Pancreas (tissue), 10 donors: Measurements from ENCODE around the gene ZDHHC17. TPM values are rescaled to one million over a fixed set of nuclear protein-coding genes. Genes with fewer than 3 reads are reported as not detected.

Experiments used
- ATAC-seq, 4 donors: fragments of 200-7000 bp; cut with Tn5 transposase; one replicate each; pipeline versions ENCODE4 v1.8.0 to v1.9.1; 2020; ENCODE audit warnings: mild to moderate bottlenecking in 4 of 4, moderate library complexity in 4 of 4
- DNase-seq, 6 donors: peaks; one replicate each; pipeline ENCODE4 v3.0.0-alpha.2; 2020
- FAIRE-seq: peaks from 2 replicates; lab custom pipeline; 2012; peaks lifted over from hg19 to GRCh38; lab: Jason Lieb, UNC
- H3K27ac ChIP-seq, 4 donors: fragments of 200-600 bp; sonication (generic); 1 replicate in 3 of 4; 2 replicates in 1 of 4; pipeline versions ENCODE4 v1.5.0 to v1.8.0; 2020
- H3K27me3 ChIP-seq, 4 donors: fragments of 200-600 bp; one replicate each; pipeline ENCODE4 v1.8.0; 2021
- H3K36me3 ChIP-seq, 3 donors: fragments of 200-600 bp; sonication (generic) in 1 of 3; one replicate each; pipeline versions ENCODE4 v1.5.0 to v1.8.0; 2020 to 2021
- H3K4me1 ChIP-seq, 3 donors: fragments of 200-600 bp; one replicate each; pipeline ENCODE4 v1.8.0; 2021
- H3K4me3 ChIP-seq, 4 donors: fragments of 200-600 bp; sonication (generic) in 2 of 4; one replicate each; pipeline versions ENCODE4 v1.5.0 to v1.8.0; 2020 to 2021
- H3K9me3 ChIP-seq, 4 donors: fragments of 200-600 bp; one replicate each; pipeline ENCODE4 v1.8.0; 2021
- CTCF ChIP-seq, 4 donors: fragments of 200-600 bp; sonication (generic) in 3 of 4; IDR thresholded peaks; one replicate each; pipeline versions ENCODE4 v1.5.0 to v1.8.0; 2021; ENCODE audit warnings: antibody characterized with exemption in 4 of 4
- WGBS, 2 donors: extraction: QIAGEN DNeasy Blood & Tissue Kit; methylation state at CpG; one replicate each; pipeline ENCODE4 v1.1.7; 2013; 5-methylcytosine and 5-hydroxymethylcytosine counted together
- intact Hi-C, 3 donors: fragments of 100-400 bp; cut with DNase I; formaldehyde crosslinking; loops; one replicate each; pipeline versions ENCODE4 v1.11.1 to v1.14.2; 2022
- polyA plus RNA-seq, 2 donors: library from polyadenylated mRNA; stranded (reverse); fragments of 200-250 nt; gene quantifications; one replicate each; pipeline ENCODE4 v1.2.3, GENCODE V29; 2013
- total RNA-seq, 6 donors: library from RNA; stranded (reverse); fragmentation: NEBNext Ultra II Directional in 4 of 6; extraction: Animal tissue kit (Norgen Biotek cat#: 25700) in 4 of 6; gene quantifications; one replicate each; pipeline versions ENCODE4 v1.2.1 to v1.2.4, GENCODE V29; 2021 to 2023
- donor health status: healthy with polysubstance abuse.
- donor health status: DM: no; HTN: no; CAD: no; lungs with moderate emphysema.
- donor health status: DM: no; HTN: no; CAD: no.
- donor health status: control.
- donor health status: control.
- donor health status: Bipolar disorder and iron deficiency.
- donor health status: DM: yes; HTN: yes; CAD: no.
- donor health status: DM: no; HTN: no; CAD: no.
- donor health status: DM: no; HTN: no; CAD: no.
- donor health status: DM: yes; HTN: yes; CAD: no.

The ZDHHC17 gene
- total and polyA plus RNA-seq, 8 donors: 9.5 to 24.3 (median 14.4) TPM

DNA sequence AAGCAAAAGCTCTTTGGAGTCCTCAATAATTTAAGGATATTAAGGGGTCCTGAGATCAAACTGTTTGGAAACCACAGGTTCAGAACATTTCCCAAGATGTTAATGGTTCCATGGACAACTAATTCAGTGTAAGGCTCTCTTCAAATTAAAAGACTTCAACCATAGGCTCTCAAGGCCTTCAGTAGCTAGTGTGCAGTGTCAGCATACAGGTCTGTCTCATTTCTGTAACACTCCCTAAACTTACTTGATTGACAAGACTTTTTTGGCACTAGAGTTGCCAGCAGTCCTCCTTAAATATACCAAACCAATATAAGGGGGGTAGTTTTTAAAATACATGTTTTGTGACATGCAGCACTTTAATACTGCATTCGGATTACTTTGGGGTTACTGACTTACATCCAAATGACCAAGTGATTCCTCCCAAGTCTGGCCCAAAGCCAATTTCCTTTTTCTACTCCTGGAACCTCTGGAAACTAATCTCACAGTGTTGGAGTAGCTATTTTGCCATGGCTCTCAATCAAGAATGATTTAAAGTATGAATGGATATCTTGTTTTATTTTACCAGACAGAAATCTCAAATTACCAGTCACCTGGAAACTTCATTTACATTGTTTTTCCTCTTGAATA lies 92.2 kb downstream of the ZDHHC17 start:
- no peak for FAIRE-seq
- H3K4me1 ChIP-seq: no peaks in the 10 kb centered on the region
- no peak for ATAC-seq
- intact Hi-C loops: no loop called here
- H3K27me3 ChIP-seq: no peaks in the 10 kb centered on the region
- H3K9me3 ChIP-seq: no peaks in the 10 kb centered on the region
- H3K36me3 ChIP-seq: peaks cover 0 to 15% (median 0%) of the 10 kb centered on the region in 3 donors
- H3K4me3 ChIP-seq: no peak overlapping the region
- no peak for DNase-seq
- TF ChIP-seq CTCF (IDR thresholded peaks at IDR 0.05): no peak
- WGBS, 2 donors: 94 to 98% methylated on average over 1 of the region's 1 CpG
- H3K27ac ChIP-seq: no peak overlapping the region

DNA sequence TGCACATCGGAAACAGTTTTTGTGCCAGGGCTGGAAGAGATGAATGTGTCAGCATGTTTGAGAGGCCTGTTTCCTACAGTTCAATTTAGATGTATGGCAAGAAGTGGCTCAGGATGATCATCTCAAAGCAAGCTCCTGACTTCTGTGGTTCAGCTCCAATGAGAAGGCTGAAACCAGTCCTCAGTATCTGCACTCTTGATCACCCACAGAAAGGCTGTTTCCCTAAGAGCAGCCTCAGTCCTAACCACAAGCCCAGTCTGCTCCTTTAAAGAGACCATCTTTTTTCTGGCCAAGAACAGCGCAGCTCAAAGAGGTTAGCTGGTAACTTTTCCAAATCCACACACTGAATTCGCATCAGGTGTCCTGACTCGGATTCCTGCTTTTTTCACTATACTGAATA lies 95.7 kb downstream of the ZDHHC17 start:
- DNase-seq (no peak), ATAC-seq (no peak), FAIRE-seq (no peak)
- H3K27ac ChIP-seq: no peak overlapping the region
- H3K4me3 ChIP-seq: no peak overlapping the region
- no peaks in the 10 kb centered on the region for H3K27me3 ChIP-seq
- H3K36me3 ChIP-seq: peaks cover 0 to 6% (median 0%) of the 10 kb centered on the region in 3 donors
- H3K4me1 ChIP-seq: no peaks in the 10 kb centered on the region
- no peak for TF ChIP-seq CTCF (IDR thresholded peaks at IDR 0.05)
- intact Hi-C loops: no loop called here
- no peaks in the 10 kb centered on the region for H3K9me3 ChIP-seq
- WGBS, 2 donors: 78 to 82% methylated on average over 4 of the region's 4 CpGs

DNA sequence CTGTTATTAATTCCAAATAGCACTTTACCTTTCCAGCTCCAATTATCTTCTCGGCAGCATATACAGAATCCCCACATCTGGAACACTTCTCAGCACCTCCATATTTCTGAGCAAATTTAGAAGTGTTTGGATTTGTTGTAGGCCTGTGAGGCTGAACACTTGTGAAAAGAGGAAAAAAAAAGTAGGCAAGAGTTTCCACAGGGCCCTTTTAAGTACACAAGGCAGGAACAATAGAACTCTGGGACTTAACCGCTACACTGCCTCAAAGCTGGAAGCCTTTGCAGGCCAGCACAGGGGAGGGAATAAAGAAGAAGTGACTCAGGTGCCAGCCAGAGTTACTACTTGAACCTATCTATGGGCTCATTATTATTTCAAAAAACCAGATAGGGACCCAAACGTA lies 96.3 kb downstream of the ZDHHC17 start:
- Histone ChIP-seq H3K27me3 (no peaks in the 10 kb centered on the region), H3K36me3 (no peaks in the 10 kb centered on the region), H3K9me3 (no peaks in the 10 kb centered on the region), H3K4me1 (no peaks in the 10 kb centered on the region), H3K4me3 (no peak overlapping the region), H3K27ac (no peak overlapping the region)
- no peak for TF ChIP-seq CTCF (IDR thresholded peaks at IDR 0.05)
- ATAC-seq (peak in 2 of 4 donors; percentile 21 to 42), FAIRE-seq (no peak), DNase-seq (no peak)
- WGBS, 2 donors: 61 to 77% methylated on average over 3 of the region's 3 CpGs
- intact Hi-C loops: no loop called here

- WGBS, 2 donors: 90% methylated on average over 12 of the region's 12 CpGs
Measured at GRCh38 chr12:76863005-76863670, 99.2 kb downstream of the ZDHHC17 start.

More at GRCh38 chr12:76863005-76863670, 99.2 kb downstream of the ZDHHC17 start:
- intact Hi-C loops: no loop called here
- DNase-seq (no peak), FAIRE-seq (no peak), ATAC-seq (no peak)
- Histone ChIP-seq H3K9me3 (no peaks in the 10 kb centered on the region), H3K4me1 (no peaks in the 10 kb centered on the region), H3K4me3 (no peak overlapping the region), H3K27me3 (no peaks in the 10 kb centered on the region), H3K27ac (no peak overlapping the region), H3K36me3 (no peaks in the 10 kb centered on the region)
- no peak for TF ChIP-seq CTCF (IDR thresholded peaks at IDR 0.05)
